ENCODE results near the gene FTCD.

Gene FTCD

GRCh38 chr21:46145159-46145839, 10.1 kb downstream of the FTCD start:
- TF ChIP-seq NFIC (IDR thresholded peaks at IDR 0.05) = no peak
- TF ChIP-seq ZBTB7A (IDR thresholded peaks at IDR 0.05; ENCODE audit: low read depth) = no peak; the same call in 1 of the 2 replicates
- no peak for TF ChIP-seq TAF1 (IDR thresholded peaks at IDR 0.05; ENCODE audit: low read depth)
- TF ChIP-seq TCF12 (IDR thresholded peaks at IDR 0.05; ENCODE audit: low read depth) = no peak
- no peak for TF ChIP-seq TEAD4 (IDR thresholded peaks at IDR 0.05)
- TF ChIP-seq EGR1 (IDR thresholded peaks at IDR 0.05) = no peak
- no peak for TF ChIP-seq YY1 (IDR thresholded peaks at IDR 0.05; ENCODE audit: low read depth)

GRCh38 chr21:46144464-46145070, 10.8 kb downstream of the FTCD start:
- TF ChIP-seq TCF12 (IDR thresholded peaks at IDR 0.05; ENCODE audit: low read depth) (no peak), CREB1 (IDR thresholded peaks at IDR 0.05; ENCODE audit: low read depth) (no peak), FOXM1 (IDR thresholded peaks at IDR 0.05; ENCODE audit: borderline replicate concordance, low read depth) (no peak), EP300 (IDR thresholded peaks at IDR 0.05; ENCODE audit: borderline replicate concordance) (no peak), MAX (IDR thresholded peaks at IDR 0.05) (no peak), USF1 (IDR thresholded peaks at IDR 0.05) (no peak), EGR1 (IDR thresholded peaks at IDR 0.05) (no peak), REST (IDR thresholded peaks at IDR 0.05; ENCODE audit: low read depth) (no peak), ZBTB7A (IDR thresholded peaks at IDR 0.05; ENCODE audit: low read depth) (no peak), TEAD4 (IDR thresholded peaks at IDR 0.05) (no peak), YY1 (IDR thresholded peaks at IDR 0.05; ENCODE audit: low read depth) (no peak), CEBPB (IDR thresholded peaks at IDR 0.05) (no peak), RAD21 (IDR thresholded peaks at IDR 0.05; ENCODE audit: low read depth) (no peak), NFIC (IDR thresholded peaks at IDR 0.05) (no peak)

GRCh38 chr21:46142582-46143473, 12.6 kb downstream of the FTCD start:
- no peak for TF ChIP-seq RAD21 (IDR thresholded peaks at IDR 0.05; ENCODE audit: low read depth)
- TF ChIP-seq CEBPB (IDR thresholded peaks at IDR 0.05) = no peak
- TF ChIP-seq USF1 (IDR thresholded peaks at IDR 0.05) = no peak
- TF ChIP-seq NFIC (IDR thresholded peaks at IDR 0.05) = no peak
- TF ChIP-seq TEAD4 (IDR thresholded peaks at IDR 0.05) = no peak
- TF ChIP-seq EP300 (IDR thresholded peaks at IDR 0.05; ENCODE audit: borderline replicate concordance) = no peak
- TF ChIP-seq EGR1 (IDR thresholded peaks at IDR 0.05) = no peak
- no peak for TF ChIP-seq ZBTB7A (IDR thresholded peaks at IDR 0.05; ENCODE audit: low read depth)
- TF ChIP-seq CREB1 (IDR thresholded peaks at IDR 0.05; ENCODE audit: low read depth) = no peak
- no peak for TF ChIP-seq REST (IDR thresholded peaks at IDR 0.05; ENCODE audit: low read depth)
- TF ChIP-seq MAX (IDR thresholded peaks at IDR 0.05) = no peak
- TF ChIP-seq YY1 (IDR thresholded peaks at IDR 0.05; ENCODE audit: low read depth) = no peak
- no peak for TF ChIP-seq TAF1 (IDR thresholded peaks at IDR 0.05; ENCODE audit: low read depth)
- TF ChIP-seq FOXM1 (IDR thresholded peaks at IDR 0.05; ENCODE audit: borderline replicate concordance, low read depth) = no peak
- no peak for TF ChIP-seq TCF12 (IDR thresholded peaks at IDR 0.05; ENCODE audit: low read depth)

GRCh38 chr21:46141767-46142581, 13.4 kb downstream of the FTCD start:
- TF ChIP-seq EGR1 (IDR thresholded peaks at IDR 0.05) (no peak), EP300 (IDR thresholded peaks at IDR 0.05; ENCODE audit: borderline replicate concordance) (no peak), CREB1 (IDR thresholded peaks at IDR 0.05; ENCODE audit: low read depth) (no peak), USF1 (IDR thresholded peaks at IDR 0.05) (no peak), TEAD4 (IDR thresholded peaks at IDR 0.05) (no peak)
